K562 (cell line): ENCODE data around the gene TMEFF1. TPM values are rescaled to one million over a fixed set of nuclear protein-coding genes. Genes with fewer than 3 reads are reported as not detected.

ENCODE experiments used
- ATF1 ChIP-seq, 2 experiments: fragments of 450-650 bp in 1 of 2; IDR thresholded peaks; 2 replicates each; pipeline ENCODE4 v1.6.1; 2016; ENCODE audit warnings: missing compliant biosample characterization in 1 of 2, missing genetic modification characterization in 1 of 2
- C11orf30 ChIP-seq: fragments of 450-650 bp; IDR thresholded peaks from 2 replicates; pipeline ENCODE4 v1.6.1; 2016; ENCODE audit warnings: low read depth, mild to moderate bottlenecking
- DPF2 ChIP-seq: fragments of 450-650 bp; IDR thresholded peaks from 2 replicates; pipeline ENCODE4 v1.6.1; 2016
- HNRNPUL1 ChIP-seq: fragments of 200-400 bp; formaldehyde crosslinking; IDR thresholded peaks from 2 replicates; pipeline ENCODE4 v1.6.1; 2017; ENCODE audit warnings: low read length
- JUN ChIP-seq, 2 experiments: sonication (generic) in 1 of 2; formaldehyde crosslinking in 1 of 2; IDR thresholded peaks; 2 replicates each; pipeline versions ENCODE4 v1.6.1 to v1.8.0; 2012 to 2022; ENCODE audit warnings: borderline replicate concordance in 2 of 2, mild to moderate bottlenecking in 2 of 2, improper control_type of control experiment in 1 of 2, low read depth in 1 of 2, low read length in 1 of 2, missing genetic modification reagents in 1 of 2
- MAFF ChIP-seq: IDR thresholded peaks from 2 replicates; pipeline ENCODE4 v1.6.1; 2012; ENCODE audit warnings: low read length, improper control_type of control experiment
- MAFK ChIP-seq: IDR thresholded peaks from 2 replicates; pipeline ENCODE4 v1.6.1; 2011; ENCODE audit warnings: low read length, improper control_type of control experiment
- MYC ChIP-seq, 2 experiments: fragments of 250-450 bp in 1 of 2; sonication (Bioruptor Pico) in 1 of 2; IDR thresholded peaks; 2 replicates each; pipeline versions ENCODE4 v1.5.1 to v1.6.1; 2012 to 2021; ENCODE audit warnings: low read depth in 2 of 2, borderline replicate concordance in 1 of 2, improper control_type of control experiment in 1 of 2, low read length in 1 of 2, mild to moderate bottlenecking in 1 of 2, moderate library complexity in 1 of 2
- NR0B1 ChIP-seq: fragments of 450-650 bp; IDR thresholded peaks from one replicate; pipeline ENCODE4 v1.6.1; 2018; ENCODE audit warnings: mild to moderate bottlenecking, moderate library complexity; ENCODE audit not compliant: partially characterized antibody
- PTTG1 ChIP-seq: fragments of 450-650 bp; IDR thresholded peaks from 2 replicates; pipeline ENCODE4 v1.6.1; 2016; ENCODE audit warnings: low read depth, mild to moderate bottlenecking, missing genetic modification characterization, missing compliant biosample characterization
- SMARCE1 ChIP-seq: fragments of 450-650 bp; IDR thresholded peaks from 2 replicates; pipeline ENCODE4 v1.7.1; 2016; ENCODE audit warnings: mild to moderate bottlenecking
- SOX6 ChIP-seq: fragments of 450-650 bp; IDR thresholded peaks from 2 replicates; pipeline ENCODE4 v1.6.1; 2014; ENCODE audit warnings: mild to moderate bottlenecking
- TEAD4 ChIP-seq, 2 experiments: sonication (generic) in 1 of 2; formaldehyde crosslinking in 1 of 2; IDR thresholded peaks; 2 replicates each; pipeline versions ENCODE4 v1.6.1 to v1.8.0; 2012 to 2022; ENCODE audit warnings: borderline replicate concordance in 1 of 2, inconsistent platforms in 1 of 2, low read length in 1 of 2, mild to moderate bottlenecking in 1 of 2, missing genetic modification reagents in 1 of 2
- TRIM24 ChIP-seq, 2 experiments: fragments of 450-650 bp; IDR thresholded peaks; 2 replicates each; pipeline ENCODE4 v1.6.1; 2016
- ZNF24 ChIP-seq: fragments of 450-650 bp; IDR thresholded peaks from 2 replicates; pipeline ENCODE4 v1.6.1; 2016
- ZNF318 ChIP-seq, 2 experiments: fragments of 450-650 bp; IDR thresholded peaks; 2 replicates each; pipeline ENCODE4 v1.6.1; 2016; ENCODE audit warnings: mild to moderate bottlenecking in 2 of 2, borderline replicate concordance in 1 of 2, low read depth in 1 of 2, moderate library complexity in 1 of 2
- polyA plus RNA-seq, 8 experiments: library from polyadenylated mRNA; depleted of rRNA in 4 of 8; stranded (reverse) in 5 of 8; unstranded in 3 of 8; fragments of >200 nt; fragmentation: Nextera tagmentation in 2 of 8; fragmentation: Illumina TruSeq in 1 of 8; extraction: Ambion mirVana in 2 of 8; extraction: Trizol in 1 of 8; gene quantifications; 2 replicates each; pipeline versions ENCODE4 v1.2.1 to v1.2.3, GENCODE V29; 2011 to 2014; ENCODE audit warnings: inconsistent platforms in 1 of 8, missing spikeins in 1 of 8
- total RNA-seq, 7 experiments: library from RNA; depleted of rRNA in 6 of 7; stranded (reverse); fragments of >200 nt in 6 of 7; fragmentation: Illumina TruSeq in 2 of 7; extraction: Trizol in 2 of 7; gene quantifications; 2 replicates each; pipeline versions ENCODE4 v1.2.1 to v1.2.3, GENCODE V29; 2011 to 2021; ENCODE audit warnings: low replicate concordance in 1 of 7

Gene TMEFF1
- total and polyA plus RNA-seq, 9 of the 15 experiments (the other 6 are each of a cell fraction or from before 2014, with no cell fraction given): 0.07 to 1.1 (median 0.28) TPM; not detected in 2

DNA sequence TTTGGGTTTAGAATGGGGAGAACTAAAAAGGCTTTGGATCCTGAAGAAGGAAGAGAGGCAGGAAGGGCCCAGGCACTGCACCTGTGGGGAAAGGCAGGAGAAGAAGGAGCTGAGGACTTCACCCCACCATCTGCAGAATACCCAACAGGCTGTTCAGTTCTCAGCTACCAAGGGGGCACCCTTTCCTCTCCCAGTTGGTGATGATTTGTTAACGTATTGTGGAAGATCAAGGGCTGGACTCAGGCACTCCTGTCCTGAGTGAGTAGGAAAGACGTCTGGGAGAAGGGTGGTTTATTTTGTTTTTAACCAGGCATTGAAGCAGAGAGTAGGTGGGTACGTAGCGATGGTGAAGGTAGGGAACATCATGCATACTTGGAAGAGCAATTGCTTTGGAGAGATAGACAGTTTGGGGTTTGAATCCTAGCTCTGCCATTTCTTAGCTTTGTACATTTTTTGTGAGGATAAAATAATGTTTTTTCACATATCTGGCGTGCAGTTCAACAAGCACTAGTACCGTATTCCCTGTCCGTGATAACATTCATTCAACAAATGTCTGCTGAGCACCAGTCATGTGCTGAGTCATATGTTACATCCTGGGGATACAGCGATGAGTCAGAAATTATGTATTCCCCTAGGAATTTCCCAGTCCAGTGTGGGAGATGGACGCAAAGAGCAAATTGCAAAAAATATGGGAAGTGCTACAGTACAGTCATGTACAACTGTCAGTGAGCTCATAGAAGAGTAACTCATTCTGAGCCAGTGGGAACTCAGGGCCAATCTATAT lies 43.9 kb upstream of the TMEFF1 start (continued):
- TF ChIP-seq MAFF (peak; percentile 57), NR0B1 (no peak), TRIM24 (IDR thresholded peaks at IDR 0.05) (peak; percentile 8 to 21; a peak in 2 of 4 replicates), MAFK (peak; percentile 74), TEAD4 (IDR thresholded peaks at IDR 0.05; ENCODE audit: low read length) (0 out of 2 replicates have a peak, but pooled peaks have one; percentile 25), TEAD4 (CRISPR knock-in tag; IDR thresholded peaks at IDR 0.05; ENCODE audit: borderline replicate concordance) (no peak), HNRNPUL1 (no peak), ZNF24 (0 out of 2 replicates have a peak, but pooled peaks have one; percentile 36), ATF1 (CRISPR knock-in tag; IDR thresholded peaks at IDR 0.05) (no peak), ATF1 (tag; IDR thresholded peaks at IDR 0.05) (0 out of 2 replicates have a peak, but pooled peaks have one; percentile 24), JUN (IDR thresholded peaks at IDR 0.05; ENCODE audit: borderline replicate concordance, low read depth, low read length) (peak; percentile 88), JUN (CRISPR knock-in tag; IDR thresholded peaks at IDR 0.05; ENCODE audit: borderline replicate concordance) (no peak), ZNF318 (IDR thresholded peaks at IDR 0.05; ENCODE audit: borderline replicate concordance in 1 of 2, low read depth in 1 of 2) (peak in 1 of 2 experiments; percentile 74; a peak in 2 of 4 replicates), SMARCE1 (peak; percentile 66; the same call in 1 of the 2 replicates), C11orf30 (peak; percentile 88), SOX6 (peak; percentile 52; the same call in 1 of the 2 replicates), DPF2 (peak; percentile 77), PTTG1 (tag) (no peak), MYC (IDR thresholded peaks at IDR 0.05; ENCODE audit: low read depth, low read length) (no peak), MYC (CRISPR knock-in tag; IDR thresholded peaks at IDR 0.05; ENCODE audit: borderline replicate concordance, low read depth) (no peak)
